Mononuclear cell (primary cell): ENCODE results near the gene PXDC1. TPM values are rescaled to one million over a fixed set of nuclear protein-coding genes. Genes with fewer than 3 reads are reported as not detected.

ENCODE experiments used
- H3K27me3 ChIP-seq: 2 replicates; pipeline ENCODE4 v1.6.0; 2011; ENCODE audit warnings: low read length, control low read depth; ENCODE audit not compliant: insufficient read depth
- H3K4me1 ChIP-seq: 2 replicates; pipeline ENCODE4 v1.5.1; 2011; ENCODE audit warnings: mild to moderate bottlenecking, low read length, control low read depth; ENCODE audit not compliant: insufficient read depth
- H3K4me3 ChIP-seq: 2 replicates; pipeline ENCODE4 v1.5.1; 2011; ENCODE audit warnings: mild to moderate bottlenecking, low read length, moderate library complexity
- H3K9me3 ChIP-seq: 2 replicates; pipeline ENCODE4 v1.5.1; 2011; ENCODE audit warnings: low read depth, mild to moderate bottlenecking, control low read depth, low read length
- total RNA-seq: library from RNA; depleted of rRNA; stranded (reverse); fragments of >200 nt; gene quantifications from one replicate; pipeline ENCODE4 v1.2.3, GENCODE V29; 2012

The PXDC1 gene
- total RNA-seq, 1 donor = 1.6 TPM

DNA sequence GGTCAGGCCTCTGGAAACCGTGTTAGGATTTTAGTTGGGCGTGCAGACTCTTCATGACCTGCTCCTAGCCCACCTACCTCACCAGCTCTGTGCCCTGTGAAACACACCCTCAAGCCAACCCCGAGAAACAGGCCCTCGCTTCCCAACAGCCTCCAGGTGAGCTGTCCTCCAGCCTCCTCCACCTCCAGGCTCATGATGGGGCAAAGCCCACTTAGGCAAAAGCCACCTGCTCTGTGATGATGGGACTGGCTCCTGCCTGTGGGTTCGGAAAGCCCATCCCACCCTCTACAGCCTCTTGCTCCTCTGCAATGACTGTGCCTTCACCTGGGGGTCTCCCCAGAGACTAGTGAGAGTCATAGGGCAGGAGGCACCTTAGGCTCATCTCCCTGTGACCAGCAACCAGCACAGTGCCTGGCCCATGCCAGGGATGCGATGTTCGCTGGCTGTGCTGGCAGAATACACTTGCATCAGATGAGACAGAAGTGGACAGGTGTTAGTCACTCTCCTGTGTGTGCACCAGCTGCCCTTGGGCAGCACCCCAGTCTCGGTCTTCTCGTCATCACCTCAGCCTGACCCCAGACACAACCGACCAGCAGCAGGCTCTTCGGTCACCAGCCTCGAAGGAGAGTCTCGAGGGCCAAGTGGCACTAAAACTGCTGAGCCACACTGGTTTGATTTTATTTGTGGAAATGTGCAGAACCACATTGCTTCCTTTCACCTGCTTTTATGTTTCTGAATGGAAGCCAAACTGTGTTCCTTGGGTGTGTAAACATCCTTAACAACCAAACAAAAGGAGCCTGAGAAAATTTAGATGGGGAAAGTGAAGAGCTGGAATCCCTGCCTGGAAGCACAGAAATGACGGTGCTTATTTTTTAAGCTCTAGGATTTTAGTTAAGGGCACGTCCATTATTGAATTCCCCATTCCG is 10.7 kb downstream of the PXDC1 start:
- peaks cover 13% of the 10 kb centered on the region for H3K4me1 ChIP-seq
- no peaks in the 10 kb centered on the region for H3K27me3 ChIP-seq
- no peak overlapping the region for H3K4me3 ChIP-seq
- no peaks in the 10 kb centered on the region for H3K9me3 ChIP-seq

DNA sequence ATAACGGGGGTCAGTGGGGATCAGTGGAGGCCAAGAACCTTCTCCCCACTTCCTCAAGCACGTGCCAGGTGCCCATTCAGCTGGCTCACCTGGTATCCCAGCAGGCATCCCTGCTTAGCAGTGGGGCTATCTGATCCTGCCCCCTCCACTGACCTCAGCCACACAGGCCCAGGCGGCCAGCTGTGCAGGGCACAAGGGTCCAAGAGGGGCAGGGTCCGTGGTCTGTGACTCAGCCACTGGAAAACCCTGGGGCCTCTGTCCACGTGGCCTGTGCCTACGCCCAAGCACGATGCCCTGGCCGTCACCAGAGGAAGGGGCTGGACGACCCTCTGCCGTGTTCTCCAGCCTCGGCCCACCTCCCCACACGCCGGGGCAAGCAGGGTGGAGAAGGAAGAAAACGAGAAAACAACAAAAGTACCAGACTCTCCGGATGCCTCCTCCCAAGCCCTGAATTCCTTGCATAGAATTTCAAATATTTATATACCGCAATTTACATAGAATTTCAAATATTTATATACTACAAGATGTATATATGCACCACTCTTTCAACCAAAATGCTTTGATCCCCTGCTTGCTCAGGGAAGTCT is 12.1 kb downstream of the PXDC1 start:
- Histone ChIP-seq H3K4me3 (no peak overlapping the region), H3K9me3 (no peaks in the 10 kb centered on the region), H3K27me3 (no peaks in the 10 kb centered on the region), H3K4me1 (peaks cover 12% of the 10 kb centered on the region)

DNA sequence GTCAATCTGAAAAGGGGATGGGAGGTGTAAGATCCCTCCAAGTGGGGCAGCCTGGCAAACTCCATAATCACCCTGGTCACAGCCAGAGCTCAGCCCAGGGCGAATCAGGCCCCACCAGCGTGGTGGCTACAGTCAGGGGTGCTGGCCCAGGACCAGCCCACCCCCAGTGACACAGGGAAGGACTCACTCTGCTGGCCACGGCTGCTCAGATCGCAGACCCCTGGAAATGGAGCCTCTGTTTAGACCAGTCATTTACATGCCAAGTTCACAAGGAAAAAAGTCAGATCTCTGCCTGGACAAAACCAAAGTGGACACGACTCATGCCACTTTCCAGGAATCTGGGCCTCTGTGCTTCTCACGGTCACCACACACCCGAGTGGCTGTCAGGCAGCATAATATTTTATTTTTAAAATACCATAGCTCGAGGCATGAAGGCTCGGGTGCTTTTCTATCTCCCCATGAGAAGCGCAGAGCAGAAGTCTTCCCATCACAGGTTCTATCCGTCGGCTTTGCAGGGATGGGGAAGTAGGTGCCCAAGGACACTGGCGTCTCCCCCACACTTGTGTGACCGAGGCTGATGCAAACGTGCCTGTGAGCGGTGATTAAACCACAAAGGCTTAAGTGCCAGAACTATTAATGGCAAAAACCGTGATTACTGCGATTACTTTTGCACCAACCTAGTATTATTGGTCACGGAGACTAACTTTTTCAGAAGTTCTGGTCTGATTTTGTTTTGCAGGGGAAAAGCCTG is 13.0 kb downstream of the PXDC1 start:
- Histone ChIP-seq H3K9me3 (no peaks in the 10 kb centered on the region), H3K27me3 (no peaks in the 10 kb centered on the region), H3K4me3 (no peak overlapping the region), H3K4me1 (peaks cover 10% of the 10 kb centered on the region)

GRCh38 chr6:3737831-3738210 is 13.7 kb downstream of the PXDC1 start:
- Histone ChIP-seq H3K4me3 (no peak overlapping the region), H3K4me1 (peaks cover 3% of the 10 kb centered on the region), H3K27me3 (no peaks in the 10 kb centered on the region)

GRCh38 chr6:3737149-3737830 is 14.2 kb downstream of the PXDC1 start:
- H3K4me3 ChIP-seq = no peak overlapping the region
- no peaks in the 10 kb centered on the region for H3K27me3 ChIP-seq
- H3K9me3 ChIP-seq = no peaks in the 10 kb centered on the region
- H3K4me1 ChIP-seq = no peaks in the 10 kb centered on the region

More at GRCh38 chr6:3737831-3738210, 13.7 kb downstream of the PXDC1 start:
- H3K9me3 ChIP-seq = no peaks in the 10 kb centered on the region

DNA sequence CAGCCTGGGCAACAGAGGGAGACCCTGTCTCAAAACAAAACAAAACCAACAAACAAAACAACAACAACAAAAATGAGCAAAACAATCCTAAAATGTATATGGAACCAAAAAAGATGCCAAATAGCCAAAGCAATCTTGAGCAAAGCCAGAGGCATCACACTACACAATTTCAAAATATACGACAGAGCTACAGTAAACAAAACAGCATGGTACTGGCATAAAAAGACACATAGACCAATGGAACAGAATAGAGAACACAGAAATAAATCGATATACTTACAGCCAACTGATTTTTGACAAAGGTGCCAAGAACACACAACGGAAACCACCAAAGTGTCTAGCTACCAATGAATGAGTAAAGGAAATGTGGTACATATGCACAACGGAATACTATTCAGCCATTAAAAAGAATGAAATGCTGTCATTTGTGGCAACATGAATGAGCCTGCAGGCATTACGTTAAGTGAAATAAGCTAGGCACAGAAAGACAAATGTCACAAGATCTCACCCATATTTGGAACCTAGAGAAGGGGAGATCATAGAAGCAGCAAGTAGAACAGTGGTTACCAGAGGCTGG is 16.4 kb downstream of the PXDC1 start:
- no peak overlapping the region for H3K4me3 ChIP-seq
- H3K9me3 ChIP-seq = no peaks in the 10 kb centered on the region
- H3K27me3 ChIP-seq = no peaks in the 10 kb centered on the region
- no peaks in the 10 kb centered on the region for H3K4me1 ChIP-seq

GRCh38 chr6:3734023-3734422 is 17.5 kb downstream of the PXDC1 start:
- Histone ChIP-seq H3K27me3 (no peaks in the 10 kb centered on the region), H3K9me3 (no peaks in the 10 kb centered on the region), H3K4me1 (no peaks in the 10 kb centered on the region), H3K4me3 (no peak overlapping the region)

DNA sequence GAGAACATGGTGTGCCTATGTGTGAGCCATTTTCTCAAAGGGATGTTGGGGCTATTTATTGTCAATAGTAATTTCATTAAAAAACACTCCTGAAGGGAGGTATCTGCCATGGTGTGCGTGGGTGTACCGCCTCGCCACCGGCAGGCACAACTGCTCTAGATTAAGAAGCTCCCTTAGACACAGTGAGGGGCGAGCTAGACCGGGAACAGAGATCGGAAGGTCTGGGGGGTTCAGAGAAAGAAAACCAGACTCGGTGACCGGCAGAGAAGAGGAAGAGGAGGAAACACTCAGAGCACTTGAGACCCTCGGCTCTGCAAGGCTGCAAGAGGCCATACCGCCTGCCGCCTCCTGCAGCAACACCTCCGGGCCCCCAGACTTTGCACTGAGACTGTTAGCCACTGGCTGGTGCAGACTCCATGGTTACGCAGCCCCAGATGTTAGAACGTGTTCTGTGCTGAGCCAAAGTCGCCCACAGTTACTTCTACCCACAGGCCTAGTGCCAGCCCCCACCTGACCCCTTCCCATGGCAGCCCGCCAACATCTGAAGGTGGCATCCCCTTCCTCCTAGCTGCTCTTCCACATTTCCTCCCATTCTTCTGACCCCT is 18.1 kb downstream of the PXDC1 start:
- H3K9me3 ChIP-seq = no peaks in the 10 kb centered on the region
- no peaks in the 10 kb centered on the region for H3K4me1 ChIP-seq
- no peaks in the 10 kb centered on the region for H3K27me3 ChIP-seq
- no peak overlapping the region for H3K4me3 ChIP-seq

GRCh38 chr6:3732345-3733141 is 19.0 kb downstream of the PXDC1 start:
- no peaks in the 10 kb centered on the region for H3K9me3 ChIP-seq
- no peaks in the 10 kb centered on the region for H3K27me3 ChIP-seq
- no peaks in the 10 kb centered on the region for H3K4me1 ChIP-seq
- H3K4me3 ChIP-seq = no peak overlapping the region

DNA sequence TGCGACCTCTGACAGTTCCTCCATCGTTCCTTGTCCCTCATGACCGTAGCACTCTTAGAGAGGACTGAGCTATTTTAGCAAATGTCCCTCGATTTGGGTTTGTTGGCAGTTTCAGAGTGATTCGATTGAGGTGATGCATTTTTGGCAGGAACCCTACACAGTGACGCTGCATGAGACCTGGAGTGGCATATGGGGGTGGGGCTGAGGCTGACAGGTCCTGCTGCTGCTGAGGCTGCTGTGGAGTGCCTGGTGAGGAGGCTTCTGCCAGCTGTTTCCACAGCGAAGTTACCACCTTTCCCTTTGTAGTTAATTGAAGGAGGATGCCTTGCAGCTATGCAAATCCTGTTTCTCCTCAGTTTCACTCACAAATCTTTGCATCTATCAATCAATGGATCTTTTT is 19.8 kb downstream of the PXDC1 start:
- Histone ChIP-seq H3K4me3 (no peak overlapping the region), H3K9me3 (no peaks in the 10 kb centered on the region), H3K4me1 (no peaks in the 10 kb centered on the region), H3K27me3 (no peaks in the 10 kb centered on the region)

DNA sequence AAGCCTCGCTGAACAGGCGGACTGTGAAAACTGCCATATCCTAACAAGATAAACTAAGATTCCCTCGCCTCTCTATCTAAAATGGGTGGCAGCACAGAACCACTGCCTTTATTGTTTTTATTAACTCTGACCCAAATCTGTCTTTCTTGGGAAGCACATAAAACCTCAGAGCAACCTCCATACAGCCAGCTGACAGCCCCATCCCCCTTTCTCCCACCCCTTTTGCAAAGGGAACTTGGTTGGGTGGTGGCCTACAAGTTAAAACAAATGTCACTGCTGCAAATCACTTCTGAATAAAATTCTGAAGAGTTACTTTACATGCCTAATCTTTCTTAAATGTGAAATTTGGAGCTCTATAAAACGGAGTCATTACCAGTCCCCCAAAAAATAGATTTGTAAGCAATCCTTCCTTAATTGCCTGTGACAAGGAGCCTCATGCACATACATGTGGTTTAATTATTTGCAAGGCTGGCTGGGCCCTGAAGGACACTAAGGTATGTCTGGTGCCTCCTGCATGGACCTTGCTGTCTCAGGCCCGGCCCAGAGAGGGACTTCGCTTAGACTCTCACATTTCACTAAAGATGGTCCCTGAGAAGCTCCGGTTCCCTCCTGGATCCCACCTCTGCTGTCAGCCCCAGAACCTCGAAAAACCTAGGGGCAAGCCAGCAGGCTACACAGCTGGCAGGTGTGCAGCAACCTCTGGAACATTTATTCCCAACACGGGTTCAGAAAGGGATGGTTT is 21.7 kb downstream of the PXDC1 start:
- Histone ChIP-seq H3K4me3 (no peak overlapping the region), H3K27me3 (no peaks in the 10 kb centered on the region), H3K9me3 (no peaks in the 10 kb centered on the region), H3K4me1 (no peaks in the 10 kb centered on the region)

- H3K27me3 ChIP-seq = no peaks in the 10 kb centered on the region
- H3K9me3 ChIP-seq = no peaks in the 10 kb centered on the region
- H3K4me1 ChIP-seq = no peaks in the 10 kb centered on the region
- no peak overlapping the region for H3K4me3 ChIP-seq
Observed at GRCh38 chr6:3727593-3728108, 23.9 kb downstream of the PXDC1 start.

DNA sequence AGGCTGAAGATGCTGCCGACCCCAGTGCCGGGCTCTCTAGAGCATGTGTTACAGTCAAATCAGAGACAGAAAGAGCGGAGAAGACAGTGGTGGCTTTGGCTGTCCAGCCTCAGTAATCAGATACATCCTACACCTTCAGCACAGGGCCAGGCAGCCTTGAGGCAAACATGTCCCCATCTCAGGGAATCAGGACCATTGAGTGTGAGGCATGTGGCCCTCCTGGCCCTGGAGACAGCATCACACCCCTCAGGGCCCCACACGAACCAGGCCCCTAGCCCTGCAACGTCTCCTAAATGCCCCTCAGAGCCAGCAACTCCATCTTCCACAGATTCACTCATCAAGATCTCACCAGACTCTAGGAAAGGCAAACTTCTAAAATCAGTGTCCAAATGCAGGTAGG is 24.5 kb downstream of the PXDC1 start:
- Histone ChIP-seq H3K9me3 (no peaks in the 10 kb centered on the region), H3K4me1 (no peaks in the 10 kb centered on the region), H3K4me3 (no peak overlapping the region), H3K27me3 (no peaks in the 10 kb centered on the region)
